DOHH2 (cell line): ENCODE results near the gene SMIM38.

Experiments
- H3F3A ChIP-seq: fragments of 200-600 bp; sonication (generic), shearing (Covaris generic); 2 replicates; pipeline ENCODE4 v1.6.0; 2016; ENCODE audit warnings: antibody characterized with exemption, mild to moderate bottlenecking; ENCODE audit not compliant: control insufficient read depth, insufficient read depth
- H3K27ac ChIP-seq: fragments of 200-600 bp; sonication (generic); 2 replicates; pipeline ENCODE4 v1.5.1; 2014; ENCODE audit warnings: low read depth, mild to moderate bottlenecking, low read length, moderate library complexity
- H3K27me3 ChIP-seq: fragments of 200-600 bp; sonication (generic); 2 replicates; pipeline ENCODE4 v1.6.1; 2014; ENCODE audit warnings: mild to moderate bottlenecking, low read length, mixed read lengths; ENCODE audit not compliant: control insufficient read depth
- H3K36me3 ChIP-seq: fragments of 200-600 bp; sonication (generic); 2 replicates; pipeline ENCODE4 v1.6.1; 2014; ENCODE audit warnings: mild to moderate bottlenecking, low read length, moderate library complexity, mixed read lengths; ENCODE audit not compliant: control insufficient read depth
- H3K4me1 ChIP-seq: fragments of 200-600 bp; sonication (generic); 2 replicates; pipeline ENCODE4 v1.6.1; 2014; ENCODE audit warnings: mild to moderate bottlenecking, low read length, mixed read lengths; ENCODE audit not compliant: control insufficient read depth
- H3K4me2 ChIP-seq: fragments of 200-600 bp; sonication (generic); 2 replicates; pipeline ENCODE4 v1.6.0; 2014; ENCODE audit warnings: mild to moderate bottlenecking, low read length, moderate library complexity
- H3K4me3 ChIP-seq: fragments of 200-600 bp; sonication (generic); 2 replicates; pipeline ENCODE4 v1.5.1; 2014; ENCODE audit warnings: mild to moderate bottlenecking, low read length, mixed read lengths
- H3K79me2 ChIP-seq: fragments of 200-600 bp; sonication (generic); 2 replicates; pipeline ENCODE4 v1.6.1; 2014; ENCODE audit warnings: mild to moderate bottlenecking, low read length, mixed read lengths; ENCODE audit not compliant: control insufficient read depth
- H3K9me2 ChIP-seq: fragments of 200-600 bp; sonication (generic); replicated peaks from 2 replicates; pipeline ENCODE4 v1.6.1; 2014; ENCODE audit warnings: mild to moderate bottlenecking, low read length, mixed read lengths; ENCODE audit not compliant: control insufficient read depth
- H3K9me3 ChIP-seq: fragments of 200-600 bp; sonication (generic); 2 replicates; pipeline ENCODE4 v1.6.1; 2014; ENCODE audit warnings: antibody characterized with exemption, low read length, mixed read lengths; ENCODE audit not compliant: control insufficient read depth, insufficient read depth
- H4K20me1 ChIP-seq: fragments of 200-600 bp; sonication (generic); 2 replicates; pipeline ENCODE4 v1.6.0; 2014; ENCODE audit warnings: low read depth, mild to moderate bottlenecking, antibody characterized with exemption, low read length, moderate library complexity; ENCODE audit not compliant: control insufficient read depth, insufficient read depth
- EZH2phosphoT487 ChIP-seq: fragments of 200-600 bp; sonication (generic); IDR thresholded peaks from 2 replicates; pipeline ENCODE4 v1.6.1; 2017; ENCODE audit warnings: borderline replicate concordance, mild to moderate bottlenecking, antibody characterized with exemption, low read length, moderate library complexity, mixed read lengths
- TF ChIP-seq, protein P1 (sequence below): fragments of 200-600 bp; sonication (generic); IDR thresholded peaks from one replicate; pipeline ENCODE4 v1.5.1; 2014; ENCODE audit warnings: antibody characterized with exemption, mild to moderate bottlenecking, low read depth, low read length; ENCODE audit not compliant: poor library complexity, severe bottlenecking

SMIM38 gene

DNA sequence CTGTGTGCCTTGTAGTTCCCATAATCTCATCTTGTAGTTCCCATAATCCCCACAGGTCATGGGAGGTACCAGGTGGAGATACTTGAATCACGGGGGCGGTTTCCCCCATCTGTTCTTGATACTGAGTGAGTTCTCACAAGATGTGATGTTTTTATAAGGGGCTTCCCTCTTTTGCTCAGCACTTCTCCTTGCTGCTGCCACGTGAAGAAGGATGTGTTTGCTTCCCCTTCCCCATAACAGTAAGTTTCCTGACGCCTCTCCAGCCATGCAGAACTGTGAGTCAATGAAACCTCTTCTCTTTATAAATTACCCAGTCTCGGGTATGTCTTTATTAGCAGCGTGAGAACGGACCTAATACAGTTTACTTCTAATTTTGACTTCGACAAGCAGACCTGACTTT, 14.0 kb upstream of the SMIM38 start:
- Histone ChIP-seq H3K79me2 (no peaks in the 10 kb centered on the region), H3K4me2 (no peak overlapping the region), H3K27ac (no peak overlapping the region), H3K9me2 (no peaks in the 10 kb centered on the region), H3K9me3 (peaks cover 10% of the 10 kb centered on the region; the same call in 1 of the 2 replicates), H3K36me3 (no peaks in the 10 kb centered on the region), H4K20me1 (no peaks in the 10 kb centered on the region), H3K4me1 (no peaks in the 10 kb centered on the region), H3K27me3 (0 out of 2 replicates have a peak, but pooled peaks cover 2% of the 10 kb centered on the region), H3F3A (no peaks in the 10 kb centered on the region), H3K4me3 (no peak overlapping the region)
- TF ChIP-seq, protein P1, sequence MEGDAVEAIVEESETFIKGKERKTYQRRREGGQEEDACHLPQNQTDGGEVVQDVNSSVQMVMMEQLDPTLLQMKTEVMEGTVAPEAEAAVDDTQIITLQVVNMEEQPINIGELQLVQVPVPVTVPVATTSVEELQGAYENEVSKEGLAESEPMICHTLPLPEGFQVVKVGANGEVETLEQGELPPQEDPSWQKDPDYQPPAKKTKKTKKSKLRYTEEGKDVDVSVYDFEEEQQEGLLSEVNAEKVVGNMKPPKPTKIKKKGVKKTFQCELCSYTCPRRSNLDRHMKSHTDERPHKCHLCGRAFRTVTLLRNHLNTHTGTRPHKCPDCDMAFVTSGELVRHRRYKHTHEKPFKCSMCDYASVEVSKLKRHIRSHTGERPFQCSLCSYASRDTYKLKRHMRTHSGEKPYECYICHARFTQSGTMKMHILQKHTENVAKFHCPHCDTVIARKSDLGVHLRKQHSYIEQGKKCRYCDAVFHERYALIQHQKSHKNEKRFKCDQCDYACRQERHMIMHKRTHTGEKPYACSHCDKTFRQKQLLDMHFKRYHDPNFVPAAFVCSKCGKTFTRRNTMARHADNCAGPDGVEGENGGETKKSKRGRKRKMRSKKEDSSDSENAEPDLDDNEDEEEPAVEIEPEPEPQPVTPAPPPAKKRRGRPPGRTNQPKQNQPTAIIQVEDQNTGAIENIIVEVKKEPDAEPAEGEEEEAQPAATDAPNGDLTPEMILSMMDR = no peak
- no peak for TF ChIP-seq EZH2phosphoT487

DNA sequence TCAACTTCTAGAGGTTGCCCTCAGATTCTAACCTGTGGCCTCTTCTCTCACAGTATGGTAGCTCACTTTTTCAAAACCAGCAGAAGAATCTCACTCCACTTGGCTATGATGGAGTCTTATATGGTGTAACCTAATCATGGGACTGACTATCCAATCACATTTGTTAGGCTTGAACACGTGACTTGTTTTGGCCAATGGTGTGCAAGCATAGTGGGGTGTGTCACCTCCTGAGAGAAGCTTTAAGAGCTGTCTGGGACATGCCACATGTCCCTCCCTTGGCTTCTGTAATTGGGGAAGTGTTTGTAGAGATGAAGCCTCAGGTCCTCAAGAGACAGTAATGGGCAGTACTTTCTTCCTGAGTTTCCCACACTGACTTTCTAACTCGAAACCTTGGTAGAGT, 12.8 kb upstream of the SMIM38 start:
- Histone ChIP-seq H3F3A (no peaks in the 10 kb centered on the region), H3K4me2 (no peak overlapping the region), H4K20me1 (no peaks in the 10 kb centered on the region), H3K4me1 (no peaks in the 10 kb centered on the region), H3K27me3 (0 out of 2 replicates have a peak, but pooled peaks cover 2% of the 10 kb centered on the region), H3K9me3 (peaks cover 10% of the 10 kb centered on the region; the same call in 1 of the 2 replicates), H3K4me3 (no peak overlapping the region), H3K27ac (no peak overlapping the region), H3K9me2 (no peaks in the 10 kb centered on the region), H3K79me2 (no peaks in the 10 kb centered on the region), H3K36me3 (no peaks in the 10 kb centered on the region)
- TF ChIP-seq, protein P1 = no peak
- no peak for TF ChIP-seq EZH2phosphoT487

DNA sequence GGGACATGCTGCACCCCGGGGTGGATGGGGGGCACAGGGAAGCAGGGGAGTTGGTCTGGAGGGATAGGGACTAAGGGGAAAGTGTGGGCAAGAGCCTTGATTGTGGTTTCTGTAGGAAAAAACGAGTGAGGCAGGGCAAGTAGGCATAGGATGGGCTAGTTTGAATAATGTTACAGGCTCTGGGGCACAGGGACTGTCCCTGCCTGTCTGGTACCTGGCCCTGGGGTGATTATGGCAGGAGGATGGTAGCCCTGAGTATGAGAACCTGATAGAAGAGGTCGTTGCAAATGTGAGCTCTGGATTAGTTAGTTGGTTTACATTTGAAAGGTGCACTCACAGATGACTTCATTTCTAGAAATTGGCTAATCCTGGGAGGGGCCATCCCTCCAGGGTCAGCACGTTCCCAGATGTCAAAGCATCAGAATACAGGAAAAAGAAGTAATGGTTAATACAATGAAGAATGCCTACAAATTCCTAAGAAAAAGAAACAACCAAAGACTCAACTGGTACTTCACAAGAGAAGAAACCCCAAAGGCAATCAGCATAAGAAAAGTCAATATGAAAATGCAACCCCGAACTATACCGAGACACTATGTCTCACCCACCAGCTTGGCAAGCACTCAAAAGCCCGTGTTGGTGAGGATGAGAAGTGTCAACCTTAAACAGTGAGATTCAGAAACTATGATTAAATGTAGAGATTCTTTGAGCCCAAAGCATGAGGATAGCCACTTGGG, 11.3 kb upstream of the SMIM38 start:
- no peak overlapping the region for H3K4me3 ChIP-seq
- H4K20me1 ChIP-seq = no peaks in the 10 kb centered on the region
- no peaks in the 10 kb centered on the region for H3F3A ChIP-seq
- 0 out of 2 replicates have a peak, but pooled peaks cover 2% of the 10 kb centered on the region for H3K27me3 ChIP-seq
- H3K27ac ChIP-seq = no peak overlapping the region
- no peak overlapping the region for H3K4me2 ChIP-seq
- H3K36me3 ChIP-seq = no peaks in the 10 kb centered on the region
- no peaks in the 10 kb centered on the region for H3K79me2 ChIP-seq
- no peaks in the 10 kb centered on the region for H3K4me1 ChIP-seq
- H3K9me2 ChIP-seq = no peaks in the 10 kb centered on the region
- peaks cover 10% of the 10 kb centered on the region; the same call in 1 of the 2 replicates for H3K9me3 ChIP-seq
- TF ChIP-seq EZH2phosphoT487 = no peak
- TF ChIP-seq, protein P1 = no peak
